ENCODE data around the gene DPYSL5.

The DPYSL5 gene

GRCh38 chr2:26818972-26819371 is 29.0 kb upstream of the DPYSL5 start:
- Mint-ChIP-seq H3K36me3 (no peaks in the 10 kb centered on the region), H3K4me1 (no peaks in the 10 kb centered on the region), H3K27me3 (peaks cover 17 to 28% of the 10 kb centered on the region in 2 donors), H3K4me3 (no peak overlapping the region), H3K27ac (no peak overlapping the region), H3K9me3 (peaks cover 0 to 2% of the 10 kb centered on the region in 2 donors)
- DNase-seq (no peak), ATAC-seq (replicated peaks) (no peak)

- no peak for DNase-seq
- Mint-ChIP-seq H3K4me1 (no peaks in the 10 kb centered on the region), H3K4me3 (no peak overlapping the region), H3K9me3 (no peaks in the 10 kb centered on the region), H3K27ac (no peak overlapping the region), H3K36me3 (no peaks in the 10 kb centered on the region), H3K27me3 (peaks cover 13 to 21% of the 10 kb centered on the region in 2 donors)
- no peak for ATAC-seq (replicated peaks)
Measured at GRCh38 chr2:26820932-26821331, 27.0 kb upstream of the DPYSL5 start.

DNA sequence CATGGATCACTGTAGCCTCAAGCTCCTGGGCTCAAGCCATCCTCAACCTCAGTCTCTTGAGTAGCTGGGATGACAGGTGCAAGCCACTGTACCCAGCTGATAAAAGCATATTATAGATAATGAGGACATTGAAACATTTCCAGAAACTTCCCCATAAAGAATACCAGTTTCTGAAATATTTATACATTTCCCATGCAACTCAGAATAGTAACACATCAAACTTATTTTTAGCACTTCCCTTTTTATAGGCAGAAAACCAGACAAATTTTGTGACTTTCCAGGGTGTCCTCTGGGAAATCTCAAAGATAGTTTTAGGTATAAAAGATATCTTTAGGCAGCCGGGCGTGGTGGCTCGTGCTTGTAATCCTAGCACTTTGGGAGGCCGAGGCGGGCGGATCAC is 25.1 kb upstream of the DPYSL5 start:
- no peak for ATAC-seq (replicated peaks)
- Mint-ChIP-seq H3K27ac (no peak overlapping the region), H3K4me1 (no peaks in the 10 kb centered on the region), H3K36me3 (no peaks in the 10 kb centered on the region), H3K27me3 (peaks cover 4 to 16% of the 10 kb centered on the region in 2 donors), H3K4me3 (no peak overlapping the region), H3K9me3 (no peaks in the 10 kb centered on the region)
- DNase-seq = no peak

DNA sequence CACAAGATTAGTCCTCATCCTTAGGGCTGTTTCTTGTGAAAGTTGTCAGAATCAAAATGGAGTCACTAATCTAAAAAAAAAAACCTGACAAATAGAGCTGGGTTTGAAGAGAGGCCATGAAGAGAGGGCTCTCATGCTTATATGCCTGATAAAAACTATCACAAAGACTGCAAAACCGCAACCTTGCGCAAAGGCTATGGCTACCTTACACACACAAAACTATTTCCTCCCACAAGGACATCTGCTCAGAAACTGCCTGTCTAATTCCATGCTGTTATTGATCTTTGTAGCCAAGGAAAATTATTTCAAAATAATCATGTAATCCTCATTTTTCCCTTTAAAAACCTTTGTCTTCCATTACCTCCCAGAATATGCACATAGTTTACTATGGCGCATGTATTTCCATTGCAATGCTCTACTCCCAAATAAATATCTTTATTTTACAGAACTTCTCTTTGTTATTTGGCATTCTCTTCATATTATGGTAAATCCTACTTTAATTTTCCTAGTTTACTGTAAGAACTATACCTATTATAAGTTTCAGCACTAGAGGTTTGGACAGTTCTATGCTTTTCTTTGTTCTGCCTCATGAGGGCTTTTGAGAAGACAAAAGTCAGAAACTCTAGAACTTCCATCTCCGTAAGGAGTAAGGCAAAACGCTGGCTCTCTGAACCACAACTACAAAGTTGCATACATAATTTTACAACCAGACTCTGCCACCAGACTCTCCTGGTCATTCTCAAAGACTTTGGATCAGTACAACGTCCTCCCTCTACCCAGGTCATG is 9.6 kb upstream of the DPYSL5 start:
- no peaks in the 10 kb centered on the region for H3K9me3 Mint-ChIP-seq
- DNase-seq = no peak
- H3K27me3 Mint-ChIP-seq = peaks cover 22 to 61% of the 10 kb centered on the region in 2 donors

GRCh38 chr2:26840937-26841610 is 6.9 kb upstream of the DPYSL5 start:
- Mint-ChIP-seq H3K36me3 (no peaks in the 10 kb centered on the region), H3K27me3 (peaks cover 21 to 64% of the 10 kb centered on the region in 2 donors), H3K9me3 (no peaks in the 10 kb centered on the region), H3K4me3 (no peak overlapping the region), H3K27ac (no peak overlapping the region), H3K4me1 (no peaks in the 10 kb centered on the region)
- ATAC-seq (replicated peaks) (peak; percentile 46 to 59), DNase-seq (no peak)

More for the DNA sequence above, 9.6 kb upstream of the DPYSL5 start:
- no peak for ATAC-seq (replicated peaks)
- H3K27ac Mint-ChIP-seq = no peak overlapping the region
- H3K4me1 Mint-ChIP-seq = no peaks in the 10 kb centered on the region
- H3K36me3 Mint-ChIP-seq = no peaks in the 10 kb centered on the region
- no peak overlapping the region for H3K4me3 Mint-ChIP-seq

DNA sequence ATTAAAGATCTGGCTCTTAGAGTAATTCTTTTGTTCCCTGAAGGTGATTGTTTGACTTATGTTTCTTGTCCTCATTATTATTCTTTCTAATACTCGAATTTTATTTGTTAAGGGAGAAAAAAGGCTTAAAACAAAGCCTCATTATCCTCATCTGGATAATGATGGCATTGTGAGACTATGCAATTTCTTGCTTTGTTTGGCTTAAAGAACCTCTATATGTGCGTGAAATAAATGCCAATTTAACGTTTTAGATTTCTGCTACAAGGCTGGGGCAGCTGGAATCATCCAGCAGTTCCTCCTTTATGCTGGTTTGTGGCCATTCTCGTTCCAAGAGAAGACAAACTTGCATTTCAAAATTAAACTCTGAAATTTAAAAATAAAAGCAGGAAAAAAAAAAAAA is 4.9 kb upstream of the DPYSL5 start:
- H3K27me3 Mint-ChIP-seq = peaks cover 34 to 73% of the 10 kb centered on the region in 2 donors

DNA sequence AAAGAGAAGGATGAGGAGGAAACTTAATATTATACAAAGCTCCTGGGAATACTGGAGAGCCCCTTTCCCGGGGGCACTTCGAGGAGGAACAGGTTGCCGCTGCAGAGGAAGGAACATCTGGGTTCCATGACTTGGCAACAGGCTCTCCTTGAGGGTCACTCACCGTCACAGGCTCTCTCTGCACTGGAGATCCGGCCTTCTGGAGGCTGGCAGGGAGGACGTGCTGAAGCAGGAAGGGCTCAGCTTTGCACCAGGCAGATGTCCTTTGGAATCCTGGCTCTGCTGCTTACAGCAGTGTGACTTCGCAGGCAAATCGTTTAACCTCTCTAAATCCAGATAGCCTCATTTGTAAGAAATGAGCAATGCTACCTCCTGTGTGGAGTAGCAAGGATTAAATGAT is 2.9 kb upstream of the DPYSL5 start:
- no peaks in the 10 kb centered on the region for H3K9me3 Mint-ChIP-seq
- DNase-seq (no peak), ATAC-seq (replicated peaks) (no peak)
- H3K4me3 Mint-ChIP-seq = no peak overlapping the region
- no peaks in the 10 kb centered on the region for H3K36me3 Mint-ChIP-seq
- peaks cover 32 to 74% of the 10 kb centered on the region in 2 donors for H3K27me3 Mint-ChIP-seq
- peaks cover 6 to 22% of the 10 kb centered on the region in 2 donors for H3K4me1 Mint-ChIP-seq
- H3K27ac Mint-ChIP-seq = no peak overlapping the region

More for the DNA sequence above, 4.9 kb upstream of the DPYSL5 start:
- Mint-ChIP-seq H3K27ac (no peak overlapping the region), H3K4me1 (peaks cover 2 to 14% of the 10 kb centered on the region in 2 donors), H3K36me3 (no peaks in the 10 kb centered on the region), H3K9me3 (no peaks in the 10 kb centered on the region), H3K4me3 (no peak overlapping the region)
- DNase-seq (no peak), ATAC-seq (replicated peaks) (no peak)

DNA sequence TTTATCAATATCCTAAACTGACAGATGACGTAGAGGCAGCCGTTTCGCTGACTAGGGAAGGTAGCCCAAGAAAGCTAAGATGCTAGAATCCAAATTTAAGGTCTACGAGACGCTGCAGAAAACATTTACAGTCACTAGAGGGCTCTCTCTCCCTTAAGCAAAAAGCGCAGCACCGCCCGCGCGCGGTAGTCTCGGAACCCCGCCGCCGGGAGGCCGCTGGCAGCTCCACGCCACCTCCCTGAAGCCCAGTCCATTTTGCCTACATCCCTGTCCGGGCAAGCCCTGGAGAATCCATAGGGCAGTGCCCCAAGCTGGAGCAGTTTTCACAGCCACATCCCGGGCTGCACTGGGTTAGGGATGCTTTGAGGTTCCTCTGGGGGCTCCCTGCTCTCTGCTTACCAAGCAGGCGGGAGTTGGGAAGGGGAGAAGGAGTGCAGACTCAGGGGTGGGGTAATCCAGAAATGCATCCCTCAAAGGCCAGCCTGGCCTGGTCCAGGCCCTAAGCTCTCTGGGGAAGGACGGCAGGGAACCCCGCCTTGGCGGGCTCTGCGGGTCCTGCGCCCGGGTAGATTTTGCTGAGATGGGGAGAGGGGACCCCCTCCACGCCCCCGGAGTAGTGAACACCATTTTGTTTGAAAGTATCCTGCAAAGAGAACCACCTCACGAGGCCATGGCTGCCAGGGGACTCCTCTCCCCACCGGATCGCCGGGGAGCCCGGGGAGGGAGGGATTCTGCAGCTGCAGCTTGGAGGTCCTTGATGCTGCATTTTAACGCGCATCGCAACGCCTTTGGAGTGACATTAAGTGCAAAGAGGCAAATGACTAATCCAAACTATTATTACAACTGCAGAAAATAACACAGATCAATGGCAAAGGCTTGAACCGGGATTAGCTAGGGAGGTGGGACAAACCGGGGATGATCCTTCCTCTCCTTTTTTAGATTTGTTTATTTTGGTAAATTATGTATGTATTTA is 1.3 kb upstream of the DPYSL5 start:
- Mint-ChIP-seq H3K9me3 (no peaks in the 10 kb centered on the region), H3K27ac (no peak overlapping the region), H3K36me3 (no peaks in the 10 kb centered on the region), H3K4me1 (peaks cover 6 to 22% of the 10 kb centered on the region in 2 donors), H3K27me3 (peaks cover 36 to 72% of the 10 kb centered on the region in 2 donors), H3K4me3 (peak overlapping the region; percentile 69 to 71)
- ATAC-seq (replicated peaks) = peak; percentile 81 to 85
- DNase-seq = peak; percentile 47

- no peaks in the 10 kb centered on the region for H3K9me3 Mint-ChIP-seq
- no peak for DNase-seq
- H3K27me3 Mint-ChIP-seq = peaks cover 40 to 74% of the 10 kb centered on the region in 2 donors
- H3K4me1 Mint-ChIP-seq = peaks cover 6 to 22% of the 10 kb centered on the region in 2 donors
- no peak for ATAC-seq (replicated peaks)
- H3K4me3 Mint-ChIP-seq = peak overlapping the region; percentile 69 to 71
- H3K27ac Mint-ChIP-seq = no peak overlapping the region
- H3K36me3 Mint-ChIP-seq = no peaks in the 10 kb centered on the region
Measured at GRCh38 chr2:26847307-26847654, 651 bp upstream of the DPYSL5 start.

- ATAC-seq (replicated peaks) = peak; percentile 31 to 45
- H3K4me3 Mint-ChIP-seq = peak overlapping the region; percentile 71 to 76
- H3K9me3 Mint-ChIP-seq = no peaks in the 10 kb centered on the region
- H3K4me1 Mint-ChIP-seq = peaks cover 6 to 22% of the 10 kb centered on the region in 2 donors
- H3K36me3 Mint-ChIP-seq = no peaks in the 10 kb centered on the region
- peak overlapping the region; percentile 51 for H3K27ac Mint-ChIP-seq
- H3K27me3 Mint-ChIP-seq = peaks cover 49 to 78% of the 10 kb centered on the region in 2 donors
- DNase-seq = no peak
Measured at GRCh38 chr2:26848336-26849055, 564 bp downstream of the DPYSL5 start.

GRCh38 chr2:26849056-26849999 is 1.4 kb downstream of the DPYSL5 start:
- DNase-seq = no peak
- Mint-ChIP-seq H3K4me1 (peaks cover 6 to 22% of the 10 kb centered on the region in 2 donors), H3K4me3 (peak overlapping the region; percentile 71 to 76), H3K27ac (peak overlapping the region; percentile 51), H3K36me3 (no peaks in the 10 kb centered on the region), H3K9me3 (no peaks in the 10 kb centered on the region), H3K27me3 (peaks cover 51 to 69% of the 10 kb centered on the region in 2 donors)
- ATAC-seq (replicated peaks) = no peak

GRCh38 chr2:26850000-26850431 is 2.1 kb downstream of the DPYSL5 start:
- no peak for DNase-seq
- Mint-ChIP-seq H3K27me3 (peaks cover 54 to 63% of the 10 kb centered on the region in 2 donors), H3K4me3 (no peak overlapping the region), H3K36me3 (no peaks in the 10 kb centered on the region), H3K4me1 (peaks cover 6 to 22% of the 10 kb centered on the region in 2 donors), H3K27ac (no peak overlapping the region), H3K9me3 (no peaks in the 10 kb centered on the region)
- no peak for ATAC-seq (replicated peaks)

DNA sequence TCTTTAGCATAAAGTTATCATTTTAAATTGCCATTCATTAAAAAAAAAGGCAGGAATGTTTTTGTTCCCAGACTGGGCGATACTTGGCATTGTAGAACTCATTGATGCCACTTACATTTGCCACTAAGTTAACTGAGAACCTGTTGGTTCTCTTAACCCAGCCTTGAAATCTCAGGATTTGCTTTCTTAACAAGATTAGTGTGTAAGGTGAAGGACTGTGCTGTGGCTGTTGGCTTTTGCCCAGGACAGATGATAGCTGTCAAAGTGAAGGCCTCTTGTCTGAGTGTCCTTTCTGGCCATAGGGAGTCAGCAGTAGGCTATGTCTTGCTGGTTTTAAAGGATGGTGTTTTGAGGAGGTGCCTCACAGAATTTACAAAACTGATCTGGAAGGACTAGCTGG is 2.6 kb downstream of the DPYSL5 start:
- H3K9me3 Mint-ChIP-seq = no peaks in the 10 kb centered on the region
- DNase-seq = no peak
- H3K4me3 Mint-ChIP-seq = no peak overlapping the region
- ATAC-seq (replicated peaks) = no peak
- H3K36me3 Mint-ChIP-seq = no peaks in the 10 kb centered on the region
- H3K27ac Mint-ChIP-seq = no peak overlapping the region
- peaks cover 6 to 22% of the 10 kb centered on the region in 2 donors for H3K4me1 Mint-ChIP-seq
- peaks cover 56 to 59% of the 10 kb centered on the region in 2 donors for H3K27me3 Mint-ChIP-seq
